HG03135 (cell line): Measurements from ENCODE around the gene CLMN.

ENCODE experiments used
- ATAC-seq: cut with Tn5 transposase; IDR thresholded peaks from one replicate; pipeline ENCODE4 v1.9.1; 2021; ENCODE audit warnings: mild to moderate bottlenecking, moderate library complexity; ENCODE audit not compliant: unreplicated experiment

CLMN gene

GRCh38 chr14:95304342-95304741 is 15.4 kb downstream of the CLMN start:
- ATAC-seq, result no peak

- ATAC-seq, result no peak
These were observed 16.2 kb downstream of the CLMN start for GRCh38 chr14:95303552-95303951.

- no peak for ATAC-seq
These were observed 16.8 kb downstream of the CLMN start for GRCh38 chr14:95302667-95303506.

- no peak for ATAC-seq
These were observed 18.1 kb downstream of the CLMN start for GRCh38 chr14:95301527-95302187.

- ATAC-seq, result no peak
These were observed 18.8 kb downstream of the CLMN start for GRCh38 chr14:95300697-95301526.

GRCh38 chr14:95300002-95300696 is 19.6 kb downstream of the CLMN start:
- no peak for ATAC-seq

GRCh38 chr14:95299271-95299670 is 20.4 kb downstream of the CLMN start:
- ATAC-seq, result no peak

GRCh38 chr14:95297832-95298231 is 21.9 kb downstream of the CLMN start:
- ATAC-seq, result no peak

- no peak for ATAC-seq
These were observed 22.7 kb downstream of the CLMN start for GRCh38 chr14:95296966-95297365.

GRCh38 chr14:95295600-95296376 is 23.9 kb downstream of the CLMN start:
- ATAC-seq, result no peak

GRCh38 chr14:95294834-95295599 is 24.7 kb downstream of the CLMN start:
- ATAC-seq, result no peak

GRCh38 chr14:95294320-95294719 is 25.4 kb downstream of the CLMN start:
- ATAC-seq, result no peak

GRCh38 chr14:95293449-95293848 is 26.3 kb downstream of the CLMN start:
- no peak for ATAC-seq

- ATAC-seq, result no peak
These were observed 26.9 kb downstream of the CLMN start for GRCh38 chr14:95292660-95293425.

- ATAC-seq, result no peak
These were observed 27.7 kb downstream of the CLMN start for GRCh38 chr14:95291859-95292542.

- no peak for ATAC-seq
These were observed 28.8 kb downstream of the CLMN start for GRCh38 chr14:95290871-95291431.

- no peak for ATAC-seq
These were observed 29.7 kb downstream of the CLMN start for GRCh38 chr14:95290021-95290420.
